Stimulated activated CD4-positive, alpha-beta T cell treated with anti-CD3 and anti-CD28 coated beads, Interleukin-12 subunit alpha, Interleukin-12 subunit beta, amount 100 ng/mL, for 48 hours (primary cell): ENCODE results near the gene EDDM13.
"Not testable (repeated sequence)": the region's sequence is repeated elsewhere in the genome, so short reads cannot be mapped to it uniquely, and the experiment has no call there.

Experiments
- DNase-seq, 3 donors: peaks; one replicate each; pipeline ENCODE4 v3.0.0-alpha.2; 2020; ENCODE audit warnings: low read depth in 2 of 3, low spot score in 1 of 3

EDDM13 gene

GRCh38 chr19:56321254-56321988 is 48.9 kb downstream of the EDDM13 start:
- no peak for DNase-seq

GRCh38 chr19:56321989-56322440 is 49.5 kb downstream of the EDDM13 start:
- no peak for DNase-seq

- no peak for DNase-seq
Observed at GRCh38 chr19:56324436-56324835, 51.9 kb downstream of the EDDM13 start.

GRCh38 chr19:56332695-56333094 is 60.1 kb downstream of the EDDM13 start:
- no peak for DNase-seq

- DNase-seq = peak in 1 of 3 donors; percentile 14
Observed at GRCh38 chr19:56333506-56333905, 61.0 kb downstream of the EDDM13 start.

GRCh38 chr19:56335371-56335770 is 62.8 kb downstream of the EDDM13 start:
- DNase-seq = not testable (repeated sequence)

- not testable (repeated sequence) for DNase-seq
Observed at GRCh38 chr19:56337077-56337476, 64.5 kb downstream of the EDDM13 start.

- not testable (repeated sequence) for DNase-seq
Observed at GRCh38 chr19:56339031-56339430, 66.5 kb downstream of the EDDM13 start.

GRCh38 chr19:56341948-56342347 is 69.4 kb downstream of the EDDM13 start:
- DNase-seq = no peak

- DNase-seq = no peak
Observed at GRCh38 chr19:56347163-56347778, 74.7 kb downstream of the EDDM13 start.

- peak in 1 of 3 donors; percentile 34 for DNase-seq
Observed at GRCh38 chr19:56348289-56348877, 75.8 kb downstream of the EDDM13 start.

- peak in 2 of 3 donors; percentile 26 to 59 for DNase-seq
Observed at GRCh38 chr19:56350416-56351045, 78.0 kb downstream of the EDDM13 start.

- no peak for DNase-seq
Observed at GRCh38 chr19:56351208-56351607, 78.7 kb downstream of the EDDM13 start.

GRCh38 chr19:56355517-56355916 is 83.0 kb downstream of the EDDM13 start:
- no peak for DNase-seq

- DNase-seq = no peak
Observed at GRCh38 chr19:56356944-56357343, 84.4 kb downstream of the EDDM13 start.
